HL-60 (cell line): ENCODE data around the gene YAE1.

ENCODE experiments used
- DNase-seq, 2 experiments: peaks; one replicate each; pipeline ENCODE4 v3.0.0-alpha.2; 2010 to 2020; ENCODE audit warnings: low read depth in 1 of 2, low spot score in 1 of 2
- H3K27ac ChIP-seq: fragments of 250-450 bp; sonication (Bioruptor Pico); replicated peaks from 2 replicates; pipeline ENCODE4 v1.5.1; 2020; ENCODE audit warnings: mild to moderate bottlenecking, moderate library complexity
- H3K27me3 ChIP-seq: fragments of 250-450 bp; sonication (Bioruptor Pico); 2 replicates; pipeline ENCODE4 v1.5.1; 2021; ENCODE audit warnings: mild to moderate bottlenecking, moderate library complexity; ENCODE audit not compliant: insufficient read depth, poor library complexity, severe bottlenecking
- H3K4me3 ChIP-seq: replicated peaks from 2 replicates; pipeline ENCODE4 v1.5.1; 2011; ENCODE audit warnings: mild to moderate bottlenecking, control low read depth, low read length; ENCODE audit not compliant: insufficient read depth
- GABPA ChIP-seq: IDR thresholded peaks from 2 replicates; pipeline ENCODE4 v1.6.1; 2012; ENCODE audit warnings: low read depth
- POLR2AphosphoS5 ChIP-seq: IDR thresholded peaks from 2 replicates; pipeline ENCODE4 v1.6.1; 2012; ENCODE audit warnings: low read depth
- SPI1 ChIP-seq: IDR thresholded peaks from 2 replicates; pipeline ENCODE4 v1.6.1; 2012; ENCODE audit warnings: low read depth, mild to moderate bottlenecking, borderline replicate concordance
- TF ChIP-seq, protein P1 (sequence below): IDR thresholded peaks from one replicate; pipeline ENCODE4 v1.5.1; 2011; ENCODE audit warnings: low read length, control low read depth, inconsistent platforms; ENCODE audit not compliant: insufficient read depth
- TF ChIP-seq, protein P2 (sequence below): IDR thresholded peaks from 2 replicates; pipeline ENCODE4 v1.6.1; 2012; ENCODE audit warnings: low read depth; ENCODE audit not compliant: insufficient replicate concordance

The YAE1 gene

DNA sequence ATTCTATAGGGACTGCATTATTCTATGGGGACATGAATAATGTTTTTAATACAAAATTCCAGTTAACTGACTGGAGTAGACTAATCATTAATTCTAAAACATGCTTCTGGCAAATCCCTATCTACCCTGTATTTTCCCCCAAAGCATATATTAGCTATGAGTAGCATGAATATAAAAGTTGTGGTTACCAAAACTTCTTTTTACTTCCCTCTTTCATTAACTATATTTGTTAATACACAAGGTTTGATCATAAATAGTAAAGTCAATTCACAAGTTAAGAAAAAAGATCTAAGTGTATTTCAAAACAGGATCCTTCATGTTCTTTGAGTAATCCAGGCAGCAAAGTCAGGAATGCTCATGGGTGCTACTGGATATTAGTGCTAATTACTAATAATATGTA lies 54.3 kb downstream of the YAE1 start:
- Histone ChIP-seq H3K4me3 (no peak overlapping the region), H3K27ac (no peak overlapping the region), H3K27me3 (no peaks in the 10 kb centered on the region)
- no peak for TF ChIP-seq POLR2AphosphoS5
- TF ChIP-seq, protein P1, sequence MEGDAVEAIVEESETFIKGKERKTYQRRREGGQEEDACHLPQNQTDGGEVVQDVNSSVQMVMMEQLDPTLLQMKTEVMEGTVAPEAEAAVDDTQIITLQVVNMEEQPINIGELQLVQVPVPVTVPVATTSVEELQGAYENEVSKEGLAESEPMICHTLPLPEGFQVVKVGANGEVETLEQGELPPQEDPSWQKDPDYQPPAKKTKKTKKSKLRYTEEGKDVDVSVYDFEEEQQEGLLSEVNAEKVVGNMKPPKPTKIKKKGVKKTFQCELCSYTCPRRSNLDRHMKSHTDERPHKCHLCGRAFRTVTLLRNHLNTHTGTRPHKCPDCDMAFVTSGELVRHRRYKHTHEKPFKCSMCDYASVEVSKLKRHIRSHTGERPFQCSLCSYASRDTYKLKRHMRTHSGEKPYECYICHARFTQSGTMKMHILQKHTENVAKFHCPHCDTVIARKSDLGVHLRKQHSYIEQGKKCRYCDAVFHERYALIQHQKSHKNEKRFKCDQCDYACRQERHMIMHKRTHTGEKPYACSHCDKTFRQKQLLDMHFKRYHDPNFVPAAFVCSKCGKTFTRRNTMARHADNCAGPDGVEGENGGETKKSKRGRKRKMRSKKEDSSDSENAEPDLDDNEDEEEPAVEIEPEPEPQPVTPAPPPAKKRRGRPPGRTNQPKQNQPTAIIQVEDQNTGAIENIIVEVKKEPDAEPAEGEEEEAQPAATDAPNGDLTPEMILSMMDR, result no peak
- no peak for TF ChIP-seq GABPA
- no peak for TF ChIP-seq SPI1
- TF ChIP-seq, protein P2, sequence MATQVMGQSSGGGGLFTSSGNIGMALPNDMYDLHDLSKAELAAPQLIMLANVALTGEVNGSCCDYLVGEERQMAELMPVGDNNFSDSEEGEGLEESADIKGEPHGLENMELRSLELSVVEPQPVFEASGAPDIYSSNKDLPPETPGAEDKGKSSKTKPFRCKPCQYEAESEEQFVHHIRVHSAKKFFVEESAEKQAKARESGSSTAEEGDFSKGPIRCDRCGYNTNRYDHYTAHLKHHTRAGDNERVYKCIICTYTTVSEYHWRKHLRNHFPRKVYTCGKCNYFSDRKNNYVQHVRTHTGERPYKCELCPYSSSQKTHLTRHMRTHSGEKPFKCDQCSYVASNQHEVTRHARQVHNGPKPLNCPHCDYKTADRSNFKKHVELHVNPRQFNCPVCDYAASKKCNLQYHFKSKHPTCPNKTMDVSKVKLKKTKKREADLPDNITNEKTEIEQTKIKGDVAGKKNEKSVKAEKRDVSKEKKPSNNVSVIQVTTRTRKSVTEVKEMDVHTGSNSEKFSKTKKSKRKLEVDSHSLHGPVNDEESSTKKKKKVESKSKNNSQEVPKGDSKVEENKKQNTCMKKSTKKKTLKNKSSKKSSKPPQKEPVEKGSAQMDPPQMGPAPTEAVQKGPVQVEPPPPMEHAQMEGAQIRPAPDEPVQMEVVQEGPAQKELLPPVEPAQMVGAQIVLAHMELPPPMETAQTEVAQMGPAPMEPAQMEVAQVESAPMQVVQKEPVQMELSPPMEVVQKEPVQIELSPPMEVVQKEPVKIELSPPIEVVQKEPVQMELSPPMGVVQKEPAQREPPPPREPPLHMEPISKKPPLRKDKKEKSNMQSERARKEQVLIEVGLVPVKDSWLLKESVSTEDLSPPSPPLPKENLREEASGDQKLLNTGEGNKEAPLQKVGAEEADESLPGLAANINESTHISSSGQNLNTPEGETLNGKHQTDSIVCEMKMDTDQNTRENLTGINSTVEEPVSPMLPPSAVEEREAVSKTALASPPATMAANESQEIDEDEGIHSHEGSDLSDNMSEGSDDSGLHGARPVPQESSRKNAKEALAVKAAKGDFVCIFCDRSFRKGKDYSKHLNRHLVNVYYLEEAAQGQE, result no peak
- DNase-seq, result no peak

DNA sequence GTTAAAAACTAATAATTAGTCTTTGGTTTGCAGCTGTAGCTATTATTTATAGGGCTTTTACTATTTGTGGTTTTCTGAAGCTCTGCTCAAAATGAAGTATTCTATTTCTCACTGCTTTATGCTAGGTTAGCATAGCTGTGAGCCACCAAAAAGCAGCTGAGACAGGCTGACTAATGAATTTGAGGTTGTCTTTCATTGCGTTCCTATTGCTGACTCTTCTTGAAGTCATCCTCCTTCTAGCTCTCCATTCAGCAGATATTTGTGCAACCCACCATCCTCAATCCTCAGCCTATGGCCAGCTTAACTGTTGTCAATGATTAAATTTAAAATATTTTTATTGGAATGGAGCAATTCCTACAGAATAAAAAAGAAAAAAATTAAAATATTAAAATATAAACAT lies 55.1 kb downstream of the YAE1 start:
- DNase-seq, result no peak
- TF ChIP-seq POLR2AphosphoS5 (no peak), GABPA (no peak), SPI1 (no peak)
- TF ChIP-seq, protein P2, result no peak
- TF ChIP-seq, protein P1, result no peak

DNA sequence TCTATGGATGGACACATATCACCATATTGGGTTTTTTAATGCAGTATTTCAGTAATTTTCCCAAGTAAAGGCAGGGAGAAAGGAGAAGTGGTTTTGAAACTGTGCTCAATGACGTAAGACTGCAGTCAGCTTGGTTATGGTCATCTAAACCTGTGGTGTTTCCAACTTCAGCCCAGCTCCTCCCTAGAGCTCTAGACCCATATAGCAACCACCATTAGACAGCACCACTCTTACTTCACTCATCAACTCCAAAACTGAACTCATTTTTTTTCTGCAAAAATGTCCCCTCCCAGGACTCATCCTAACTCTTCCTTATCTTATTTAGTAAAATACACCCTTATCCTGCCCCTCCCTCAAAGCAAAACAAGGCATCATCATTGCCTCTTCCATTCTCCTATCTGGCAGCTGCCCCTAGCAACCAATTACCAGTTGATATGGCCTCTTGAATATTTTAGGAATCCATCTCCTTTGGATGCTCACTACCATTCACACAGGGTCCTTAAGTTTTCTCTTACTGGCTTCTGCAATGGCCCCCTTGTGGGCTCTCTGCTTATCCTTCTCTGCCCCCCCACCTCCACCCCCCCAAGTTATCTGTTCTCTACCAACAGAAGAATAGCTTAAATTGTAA lies 55.7 kb downstream of the YAE1 start:
- H3K27ac ChIP-seq, result peak overlapping the region; percentile 25; the same call in 1 of the 2 replicates
- TF ChIP-seq, protein P2, result no peak
- no peak for TF ChIP-seq GABPA
- TF ChIP-seq SPI1, result peak; percentile 94
- TF ChIP-seq POLR2AphosphoS5, result no peak; the same call in 1 of the 2 replicates
- no peak overlapping the region for H3K4me3 ChIP-seq

More for the DNA sequence above, 55.1 kb downstream of the YAE1 start:
- Histone ChIP-seq H3K27ac (peak overlapping the region; percentile 1; the same call in 1 of the 2 replicates), H3K4me3 (no peak overlapping the region), H3K27me3 (no peaks in the 10 kb centered on the region)

More for the DNA sequence above, 55.7 kb downstream of the YAE1 start:
- H3K27me3 ChIP-seq, result no peaks in the 10 kb centered on the region
- DNase-seq, result peak; percentile 69 to 86
